GM12891 (cell line): ENCODE results near the gene ZNF213.

Experiments used
- DNase-seq: peaks from one replicate; pipeline ENCODE4 v3.0.0; 2011; ENCODE audit warnings: low spot score; ENCODE audit not compliant: insufficient read length
- FAIRE-seq: peaks from 2 replicates; lab custom pipeline; 2011; peaks lifted over from hg19 to GRCh38; lab: Jason Lieb, UNC
- PAX5 ChIP-seq: IDR thresholded peaks from 2 replicates; pipeline ENCODE4 v1.6.1; 2011; ENCODE audit warnings: low read length, moderate library complexity, mild to moderate bottlenecking; ENCODE audit not compliant: insufficient read depth, severe bottlenecking
- POLR2A ChIP-seq: IDR thresholded peaks from 2 replicates; pipeline ENCODE4 v1.6.1; 2011; ENCODE audit warnings: low read depth, low read length, control low read depth
- POLR2AphosphoS5 ChIP-seq: IDR thresholded peaks from 2 replicates; pipeline ENCODE4 v1.6.1; 2011; ENCODE audit warnings: low read depth, low read length, control low read depth
- POU2F2 ChIP-seq: IDR thresholded peaks from 2 replicates; pipeline ENCODE4 v1.6.1; 2011; ENCODE audit warnings: low read depth, mild to moderate bottlenecking, control low read depth, low read length, moderate library complexity
- SPI1 ChIP-seq: IDR thresholded peaks from 2 replicates; pipeline ENCODE4 v1.6.1; 2011; ENCODE audit warnings: low read depth, low read length, control low read depth
- TAF1 ChIP-seq: IDR thresholded peaks from 2 replicates; pipeline ENCODE4 v1.6.1; 2011; ENCODE audit warnings: low read depth, low read length, control low read depth

Gene ZNF213

DNA sequence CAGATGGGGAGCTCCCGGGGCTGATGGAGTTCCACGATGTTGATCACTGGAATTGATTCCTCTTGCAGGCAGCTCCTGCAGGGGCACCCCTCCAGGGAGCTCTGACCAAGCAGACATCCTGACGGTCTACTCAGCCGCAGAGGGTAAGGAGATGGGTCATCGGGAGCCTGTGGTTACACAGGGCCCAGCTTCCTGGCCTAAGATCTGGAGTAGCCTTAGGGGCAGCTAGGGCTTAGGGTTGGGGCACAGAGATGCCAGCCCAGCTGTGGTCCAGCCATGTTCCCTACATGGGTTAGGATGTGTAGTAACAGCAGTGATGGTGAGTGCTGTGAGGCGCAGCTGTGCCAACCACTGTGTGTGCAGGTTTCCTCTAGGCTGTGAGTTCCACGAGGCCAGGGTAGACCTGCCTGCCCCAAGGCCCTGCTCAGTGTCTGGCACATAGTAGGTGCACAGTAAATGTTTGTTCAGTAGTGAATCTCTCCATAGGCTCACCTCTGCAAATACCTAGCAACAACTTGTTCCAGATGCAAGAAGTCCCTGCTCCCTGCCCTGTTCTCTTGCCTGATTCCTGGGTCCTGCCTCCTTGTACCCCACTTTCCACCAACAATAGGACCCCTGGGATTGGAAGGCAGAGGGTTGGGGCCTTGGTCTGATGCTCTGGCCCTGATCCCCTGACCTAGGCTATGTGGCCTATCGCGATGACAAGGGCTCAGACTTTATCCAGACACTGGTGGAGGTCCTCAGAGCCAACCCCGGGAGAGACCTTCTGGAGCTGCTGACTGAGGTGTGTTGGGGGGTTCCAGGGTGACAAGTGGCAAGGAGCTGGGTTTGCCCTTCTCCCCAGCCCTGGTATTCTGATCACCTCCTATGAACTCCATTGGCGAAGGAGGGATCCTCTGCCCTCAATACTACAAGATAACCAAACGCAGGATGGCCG, 13.7 kb downstream of the ZNF213 start:
- FAIRE-seq = no peak

DNA sequence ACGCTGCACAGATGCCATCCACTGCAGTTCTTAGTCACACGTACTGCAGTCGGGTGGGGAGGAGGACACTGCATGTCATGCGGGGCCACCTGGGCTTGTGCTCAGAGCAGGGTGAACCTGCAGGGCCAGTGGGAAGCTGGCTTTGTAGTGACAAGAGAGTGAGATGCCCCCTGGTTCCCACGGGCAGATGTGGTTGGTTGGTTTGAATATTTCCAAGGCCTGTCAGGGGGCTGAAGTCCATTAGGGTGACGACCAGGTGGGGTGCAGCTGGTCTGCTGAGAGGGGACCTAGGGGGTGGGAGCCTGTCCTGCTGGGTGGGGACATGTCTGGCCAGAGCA, 14.3 kb downstream of the ZNF213 start:
- no peak for FAIRE-seq
- TF ChIP-seq PAX5 = no peak
- no peak for TF ChIP-seq POU2F2
- TF ChIP-seq POLR2AphosphoS5 = no peak
- no peak for TF ChIP-seq TAF1
- TF ChIP-seq SPI1 = no peak
- no peak for TF ChIP-seq POLR2A
- no peak for DNase-seq

More for the DNA sequence above, 13.7 kb downstream of the ZNF213 start:
- no peak for TF ChIP-seq POU2F2
- no peak for TF ChIP-seq POLR2AphosphoS5
- TF ChIP-seq POLR2A = no peak
- TF ChIP-seq SPI1 = no peak
- no peak for TF ChIP-seq TAF1
- no peak for TF ChIP-seq PAX5
- DNase-seq = no peak

DNA sequence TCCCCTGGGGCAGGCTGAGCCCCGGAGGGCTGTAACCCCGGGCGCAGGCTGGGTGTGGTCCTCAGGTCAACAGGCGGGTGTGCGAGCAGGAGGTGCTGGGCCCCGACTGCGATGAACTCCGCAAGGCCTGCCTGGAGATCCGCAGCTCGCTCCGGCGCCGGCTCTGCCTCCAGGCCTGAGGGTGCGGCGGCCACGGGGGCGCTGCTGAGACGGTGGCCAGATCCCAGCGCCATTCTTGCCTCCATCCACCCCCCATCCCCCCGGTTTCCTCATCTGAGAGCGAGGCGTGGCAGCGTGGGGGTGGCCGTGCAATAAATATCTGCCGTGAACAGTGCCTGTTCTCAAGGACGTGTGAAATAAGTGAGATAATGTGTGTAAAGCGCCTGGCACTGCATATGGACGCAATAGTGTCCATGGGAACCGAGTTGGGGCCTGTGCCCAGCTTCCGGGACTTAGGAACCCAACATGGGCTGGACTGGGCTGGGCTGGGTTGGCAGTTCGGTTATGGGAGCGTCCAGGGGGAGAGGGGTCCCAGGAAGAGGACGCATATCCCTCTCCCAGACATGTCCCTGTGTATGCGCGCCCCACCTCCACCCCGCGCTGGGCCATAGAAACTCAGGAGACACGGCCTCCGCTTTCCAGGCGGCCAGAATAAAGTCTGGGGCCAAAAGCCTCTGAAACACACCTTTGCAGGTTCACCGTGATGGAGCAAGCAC, 15.0 kb downstream of the ZNF213 start:
- TF ChIP-seq POU2F2 (no peak), TAF1 (peak; percentile 29; the same call in 1 of the 2 replicates)
- peak; percentile 82 for FAIRE-seq
- DNase-seq = no peak

DNA sequence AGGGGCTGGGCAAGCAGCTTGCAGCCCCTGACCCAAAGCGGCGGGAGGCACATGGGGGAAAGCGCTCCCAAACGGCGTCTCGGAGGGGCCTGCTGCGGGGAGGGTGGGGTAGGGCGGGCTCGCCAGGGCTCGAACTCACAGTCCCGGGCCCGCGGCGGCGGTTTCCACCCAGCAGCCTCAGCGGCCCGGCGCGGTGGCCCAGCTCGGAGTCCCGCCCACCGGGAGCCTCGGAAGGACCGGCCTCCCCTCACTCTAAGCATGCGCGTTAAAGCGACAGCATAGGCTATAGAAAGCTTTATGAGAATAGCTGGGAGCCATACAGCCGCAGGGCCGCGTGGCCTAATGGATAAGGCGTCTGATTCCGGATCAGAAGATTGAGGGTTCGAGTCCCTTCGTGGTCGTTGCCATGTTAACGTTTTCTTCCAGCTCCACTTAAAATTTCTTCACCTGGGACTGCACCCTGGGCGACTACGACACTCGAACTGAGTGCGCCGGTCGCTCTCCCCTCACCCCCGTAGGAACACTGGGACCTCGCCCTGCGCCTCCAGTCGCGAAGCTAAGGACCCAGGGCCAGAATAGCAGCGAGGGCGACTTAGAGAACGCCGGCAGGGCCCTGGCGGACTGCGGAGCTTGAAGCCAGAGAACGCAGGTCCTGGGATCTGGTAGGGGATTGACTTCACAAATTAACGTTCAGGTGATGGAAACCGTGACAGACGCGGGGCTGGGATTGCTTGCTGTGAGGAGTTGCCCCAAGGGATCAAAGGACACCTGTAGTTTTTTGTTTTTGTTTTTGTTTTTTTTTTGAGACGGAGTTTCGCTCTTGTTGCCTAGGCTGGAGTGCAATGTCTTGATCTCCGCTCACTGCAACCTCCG, 15.8 kb downstream of the ZNF213 start:
- peak; percentile 97 for DNase-seq
- TF ChIP-seq POLR2A = no peak
- TF ChIP-seq POU2F2 = no peak
- no peak for TF ChIP-seq TAF1
- no peak for TF ChIP-seq PAX5
- no peak for TF ChIP-seq SPI1
- no peak for TF ChIP-seq POLR2AphosphoS5
- FAIRE-seq = peak; percentile 65

DNA sequence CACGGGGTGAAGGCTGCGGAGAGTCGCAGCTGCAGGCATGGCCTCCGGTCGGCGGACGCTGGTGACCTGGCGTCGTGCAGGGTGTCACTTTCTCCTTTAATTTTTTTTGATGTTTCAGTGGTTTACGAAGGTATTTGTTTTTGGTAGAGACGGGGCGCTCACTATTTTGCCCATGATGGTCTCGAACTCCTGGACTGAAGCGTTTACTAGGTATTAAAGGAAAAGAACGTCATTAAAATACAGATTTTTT, 17.1 kb downstream of the ZNF213 start:
- TF ChIP-seq POLR2AphosphoS5 (no peak), TAF1 (no peak), POU2F2 (no peak), PAX5 (no peak), POLR2A (no peak), SPI1 (no peak)
- no peak for FAIRE-seq
- DNase-seq = no peak

DNA sequence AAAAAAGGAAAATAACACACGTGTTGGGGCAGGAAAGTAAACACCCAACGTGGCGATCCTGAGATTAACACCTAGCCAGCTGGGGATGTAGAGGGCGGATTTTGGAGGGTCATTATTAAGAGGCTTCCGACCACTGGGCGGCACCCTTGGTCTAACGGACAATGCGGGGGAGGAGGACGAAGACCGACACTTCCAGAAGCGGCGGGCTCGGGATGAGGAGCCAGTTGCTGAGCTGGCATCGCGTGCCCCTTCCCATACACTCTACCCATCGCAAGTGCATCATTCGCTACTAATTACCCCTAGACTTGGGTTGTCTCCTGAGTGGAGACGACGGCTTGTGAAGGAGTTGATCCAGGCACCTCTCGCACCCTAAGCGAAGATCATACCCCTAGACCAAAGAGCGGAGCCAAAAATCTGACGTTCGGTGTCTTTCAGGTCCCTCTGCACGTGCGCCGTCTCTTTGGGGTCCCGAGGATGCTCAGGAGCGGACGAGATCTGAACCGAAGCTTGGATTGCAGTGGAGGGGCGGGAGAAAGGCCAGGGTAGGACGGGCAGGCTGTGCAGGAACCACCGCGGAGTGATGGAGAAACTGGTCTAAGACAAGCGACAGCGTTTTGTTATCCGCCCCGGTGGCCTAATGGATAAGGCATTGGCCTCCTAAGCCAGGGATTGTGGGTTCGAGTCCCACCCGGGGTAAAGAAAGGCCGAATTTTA, 17.6 kb downstream of the ZNF213 start:
- no peak for DNase-seq
- peak; percentile 62 for FAIRE-seq
- TF ChIP-seq POU2F2 = no peak
- no peak for TF ChIP-seq PAX5
- no peak for TF ChIP-seq POLR2AphosphoS5
- TF ChIP-seq POLR2A = no peak

DNA sequence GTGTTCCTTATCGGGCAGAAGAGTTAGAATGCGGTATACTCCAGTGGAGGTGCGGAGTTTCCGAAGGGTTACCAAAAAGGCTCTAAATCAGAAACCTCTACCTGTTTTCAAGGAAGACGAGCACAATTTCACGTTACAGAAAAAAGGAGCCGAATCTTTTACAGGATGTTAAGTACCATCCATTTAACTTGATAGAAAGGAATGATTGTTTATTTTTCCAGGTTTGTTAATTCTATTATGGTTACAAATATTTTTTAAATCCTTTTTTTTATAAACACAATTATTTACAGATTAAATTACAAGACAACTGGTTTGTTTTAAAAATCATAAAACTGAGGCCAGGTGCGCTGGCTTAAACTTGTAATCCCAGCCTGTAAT, 18.2 kb downstream of the ZNF213 start:
- no peak for DNase-seq
- TF ChIP-seq POLR2A (no peak), SPI1 (no peak), POLR2AphosphoS5 (no peak), POU2F2 (no peak), TAF1 (no peak), PAX5 (no peak)
- no peak for FAIRE-seq

DNA sequence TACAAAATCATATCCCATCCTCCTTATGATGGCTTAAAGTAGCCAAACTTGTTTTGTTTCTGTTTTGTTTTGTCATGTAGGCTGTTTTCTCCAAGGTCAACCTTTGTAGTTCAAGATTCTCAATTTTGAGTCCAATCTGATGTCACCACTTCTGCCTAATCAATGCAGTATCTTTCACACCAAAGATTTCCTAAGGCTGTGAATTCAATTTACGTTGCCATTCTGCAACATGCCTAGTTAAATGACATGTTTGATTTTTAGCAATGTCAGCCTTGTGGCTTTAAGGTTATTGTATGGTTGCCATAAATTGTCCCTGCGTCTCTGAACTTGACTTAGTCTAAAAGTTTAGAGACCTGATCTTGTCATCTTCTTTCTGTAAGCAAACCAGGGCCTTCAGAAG, 20.4 kb downstream of the ZNF213 start:
- DNase-seq (no peak), FAIRE-seq (no peak)
- TF ChIP-seq SPI1 = no peak
- TF ChIP-seq TAF1 = no peak
- no peak for TF ChIP-seq POLR2AphosphoS5
- no peak for TF ChIP-seq POLR2A
- no peak for TF ChIP-seq POU2F2
- no peak for TF ChIP-seq PAX5

DNA sequence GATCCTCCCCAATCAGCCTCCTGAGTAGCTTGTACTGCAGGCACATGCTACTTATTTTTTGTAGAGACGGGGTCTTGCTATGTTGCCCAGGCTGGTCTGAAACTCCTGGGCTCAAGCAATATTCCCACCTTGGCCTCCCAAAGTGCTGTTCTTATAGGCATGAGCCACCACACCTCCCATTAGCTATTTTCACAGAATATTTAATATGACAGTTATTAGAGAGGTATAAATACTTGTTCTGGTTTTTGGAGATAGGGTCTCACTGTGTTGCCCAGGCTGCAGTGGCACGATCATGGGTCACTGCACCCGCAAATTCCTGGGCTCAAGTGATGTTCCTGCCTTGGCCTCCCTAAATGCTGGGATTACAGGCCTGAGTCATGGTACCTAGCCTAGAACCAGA, 21.1 kb downstream of the ZNF213 start:
- FAIRE-seq (no peak), DNase-seq (no peak)
- TF ChIP-seq POU2F2 = no peak
- no peak for TF ChIP-seq TAF1
- TF ChIP-seq POLR2AphosphoS5 = no peak
- no peak for TF ChIP-seq PAX5
- TF ChIP-seq POLR2A = no peak
- no peak for TF ChIP-seq SPI1
